SU-DHL-6 (cell line): ENCODE data around the gene TXNDC2.

Experiments used
- H2AFZ ChIP-seq: fragments of 200-600 bp; sonication (generic); 2 replicates; pipeline ENCODE4 v1.6.1; 2014; ENCODE audit warnings: low read depth, mild to moderate bottlenecking, moderate library complexity, mixed read lengths, antibody characterized with exemption, low read length; ENCODE audit not compliant: severe bottlenecking
- H3F3A ChIP-seq: fragments of 200-600 bp; shearing (Covaris generic); 2 replicates; pipeline ENCODE4 v1.6.0; 2016; ENCODE audit warnings: antibody characterized with exemption, mild to moderate bottlenecking; ENCODE audit not compliant: insufficient read depth
- H3K27ac ChIP-seq: fragments of 200-600 bp; sonication (generic); 2 replicates; pipeline ENCODE4 v1.5.1; 2016; ENCODE audit warnings: low read depth, mild to moderate bottlenecking, low read length, moderate library complexity, mixed read lengths
- H3K27me3 ChIP-seq: fragments of 200-600 bp; sonication (generic), shearing (Covaris generic); 2 replicates; pipeline ENCODE4 v1.6.0; 2014; ENCODE audit warnings: mild to moderate bottlenecking, low read length
- H3K36me3 ChIP-seq: fragments of 200-600 bp; sonication (generic); 2 replicates; pipeline ENCODE4 v1.6.1; 2014; ENCODE audit warnings: mild to moderate bottlenecking, low read length, mixed read lengths
- H3K4me2 ChIP-seq: fragments of 300-600, 200-600 bp; shearing (Covaris generic), sonication (generic); 2 replicates; pipeline ENCODE4 v1.6.0; 2014; ENCODE audit warnings: low read length, low read depth, mild to moderate bottlenecking; ENCODE audit not compliant: poor library complexity, severe bottlenecking
- H3K4me3 ChIP-seq: fragments of 200-600 bp; sonication (generic); 2 replicates; pipeline ENCODE4 v1.5.1; 2014; ENCODE audit warnings: antibody characterized with exemption, low read length, mild to moderate bottlenecking, mixed read lengths; ENCODE audit not compliant: insufficient read depth, poor library complexity, severe bottlenecking
- H3K79me2 ChIP-seq: fragments of 200-600 bp; sonication (generic); 2 replicates; pipeline ENCODE4 v1.6.1; 2014; ENCODE audit warnings: mild to moderate bottlenecking, low read length, moderate library complexity; ENCODE audit not compliant: insufficient read depth
- H3K9ac ChIP-seq: fragments of 200-600 bp; sonication (generic); 2 replicates; pipeline ENCODE4 v1.7.0; 2014; ENCODE audit warnings: mild to moderate bottlenecking, low read length
- H3K9me2 ChIP-seq: fragments of 200-600 bp; sonication (generic); replicated peaks from 2 replicates; pipeline ENCODE4 v1.6.1; 2014; ENCODE audit warnings: low read length; ENCODE audit not compliant: insufficient read depth
- H3K9me3 ChIP-seq: fragments of 200-600 bp; sonication (generic); 2 replicates; pipeline ENCODE4 v1.6.1; 2014; ENCODE audit warnings: low read length, mixed read lengths; ENCODE audit not compliant: insufficient read depth
- H4K20me1 ChIP-seq: fragments of 200-600 bp; sonication (generic); 2 replicates; pipeline ENCODE4 v1.6.1; 2014; ENCODE audit warnings: low read depth, mild to moderate bottlenecking, antibody characterized with exemption, low read length, moderate library complexity, mixed read lengths
- EZH2phosphoT487 ChIP-seq: fragments of 200-600 bp; sonication (generic), shearing (Covaris generic); conservative IDR thresholded peaks from 2 replicates; pipeline ENCODE4 v1.6.1; 2018; ENCODE audit warnings: mild to moderate bottlenecking, antibody characterized with exemption, low read length, moderate library complexity, mixed read lengths
- TF ChIP-seq, protein P1 (sequence below): fragments of 200-600 bp; sonication (generic); IDR thresholded peaks from one replicate; pipeline ENCODE4 v1.5.1; 2017; ENCODE audit warnings: antibody characterized with exemption, mild to moderate bottlenecking, low read length, moderate library complexity; ENCODE audit not compliant: insufficient read depth, poor library complexity, severe bottlenecking

Gene TXNDC2

DNA sequence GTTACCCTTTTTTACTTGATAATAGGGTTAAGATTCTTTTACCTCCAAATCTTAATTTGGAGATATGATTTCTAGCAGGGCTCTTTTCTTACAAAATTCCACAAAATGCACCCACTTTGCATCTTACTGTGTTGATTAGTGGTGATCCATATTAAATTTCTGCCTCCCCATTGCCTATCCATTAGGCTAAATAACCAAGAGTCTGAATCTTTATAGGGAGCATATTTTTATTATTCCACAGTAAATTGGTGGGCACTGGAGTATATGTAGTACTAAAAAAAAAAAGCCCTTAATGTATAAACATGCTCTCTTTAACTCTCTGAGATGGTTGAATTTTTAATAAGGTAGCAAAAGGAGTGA lies 8.1 kb upstream of the TXNDC2 start:
- H3K9ac ChIP-seq = no peak overlapping the region
- no peaks in the 10 kb centered on the region for H4K20me1 ChIP-seq
- H3K27ac ChIP-seq = no peak overlapping the region
- H3K9me3 ChIP-seq = no peaks in the 10 kb centered on the region
- H3K79me2 ChIP-seq = no peaks in the 10 kb centered on the region
- TF ChIP-seq EZH2phosphoT487 = no peak
- TF ChIP-seq, protein P1, sequence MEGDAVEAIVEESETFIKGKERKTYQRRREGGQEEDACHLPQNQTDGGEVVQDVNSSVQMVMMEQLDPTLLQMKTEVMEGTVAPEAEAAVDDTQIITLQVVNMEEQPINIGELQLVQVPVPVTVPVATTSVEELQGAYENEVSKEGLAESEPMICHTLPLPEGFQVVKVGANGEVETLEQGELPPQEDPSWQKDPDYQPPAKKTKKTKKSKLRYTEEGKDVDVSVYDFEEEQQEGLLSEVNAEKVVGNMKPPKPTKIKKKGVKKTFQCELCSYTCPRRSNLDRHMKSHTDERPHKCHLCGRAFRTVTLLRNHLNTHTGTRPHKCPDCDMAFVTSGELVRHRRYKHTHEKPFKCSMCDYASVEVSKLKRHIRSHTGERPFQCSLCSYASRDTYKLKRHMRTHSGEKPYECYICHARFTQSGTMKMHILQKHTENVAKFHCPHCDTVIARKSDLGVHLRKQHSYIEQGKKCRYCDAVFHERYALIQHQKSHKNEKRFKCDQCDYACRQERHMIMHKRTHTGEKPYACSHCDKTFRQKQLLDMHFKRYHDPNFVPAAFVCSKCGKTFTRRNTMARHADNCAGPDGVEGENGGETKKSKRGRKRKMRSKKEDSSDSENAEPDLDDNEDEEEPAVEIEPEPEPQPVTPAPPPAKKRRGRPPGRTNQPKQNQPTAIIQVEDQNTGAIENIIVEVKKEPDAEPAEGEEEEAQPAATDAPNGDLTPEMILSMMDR = no peak
- H3K9me2 ChIP-seq = no peaks in the 10 kb centered on the region
- H3K4me2 ChIP-seq = no peak overlapping the region
- H3F3A ChIP-seq = no peaks in the 10 kb centered on the region
- no peak overlapping the region for H3K4me3 ChIP-seq
- H2AFZ ChIP-seq = no peak overlapping the region
- H3K36me3 ChIP-seq = no peaks in the 10 kb centered on the region
- no peaks in the 10 kb centered on the region for H3K27me3 ChIP-seq

GRCh38 chr18:9878095-9878494 lies 7.7 kb upstream of the TXNDC2 start:
- no peak overlapping the region for H3K4me3 ChIP-seq
- H3F3A ChIP-seq = no peaks in the 10 kb centered on the region
- H2AFZ ChIP-seq = no peak overlapping the region
- no peaks in the 10 kb centered on the region for H3K36me3 ChIP-seq
- H4K20me1 ChIP-seq = no peaks in the 10 kb centered on the region
- no peaks in the 10 kb centered on the region for H3K9me3 ChIP-seq
- no peak overlapping the region for H3K27ac ChIP-seq
- H3K27me3 ChIP-seq = no peaks in the 10 kb centered on the region
- H3K79me2 ChIP-seq = no peaks in the 10 kb centered on the region
- no peak overlapping the region for H3K9ac ChIP-seq
- no peaks in the 10 kb centered on the region for H3K9me2 ChIP-seq
- no peak overlapping the region for H3K4me2 ChIP-seq
- TF ChIP-seq EZH2phosphoT487 = no peak
- TF ChIP-seq, protein P1 = no peak

DNA sequence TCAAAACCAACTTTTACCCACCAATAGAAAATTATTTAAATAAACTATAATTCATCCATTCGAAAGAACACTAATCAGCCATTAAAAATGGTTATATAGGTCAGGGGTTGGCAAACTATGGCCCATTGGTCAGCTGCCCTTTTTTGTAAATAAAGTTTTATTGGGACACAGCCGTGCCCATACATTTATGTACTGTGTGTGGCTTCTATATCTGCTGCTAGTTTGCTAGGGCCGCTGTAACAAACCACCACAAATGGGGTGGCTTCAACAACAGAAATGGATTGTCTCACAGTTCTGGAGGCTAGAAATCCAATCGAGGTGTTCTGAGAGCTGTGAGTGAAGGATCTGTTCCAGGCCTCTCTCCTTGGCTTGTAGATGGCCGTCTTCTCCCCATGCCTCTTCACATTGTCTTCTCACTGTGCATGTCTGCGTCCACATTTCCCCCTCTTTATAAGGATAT lies 7.0 kb upstream of the TXNDC2 start:
- no peak overlapping the region for H3K4me2 ChIP-seq
- TF ChIP-seq, protein P1 = no peak
- TF ChIP-seq EZH2phosphoT487 = no peak
- no peaks in the 10 kb centered on the region for H3K79me2 ChIP-seq
- H3K27ac ChIP-seq = no peak overlapping the region
- H3K27me3 ChIP-seq = no peaks in the 10 kb centered on the region
- H4K20me1 ChIP-seq = no peaks in the 10 kb centered on the region
- no peak overlapping the region for H3K9ac ChIP-seq
- H3K4me3 ChIP-seq = no peak overlapping the region
- no peaks in the 10 kb centered on the region for H3K9me3 ChIP-seq
- H3F3A ChIP-seq = no peaks in the 10 kb centered on the region
- H2AFZ ChIP-seq = no peak overlapping the region
- H3K9me2 ChIP-seq = no peaks in the 10 kb centered on the region
- no peaks in the 10 kb centered on the region for H3K36me3 ChIP-seq

GRCh38 chr18:9884090-9884489 lies 1.7 kb upstream of the TXNDC2 start:
- Histone ChIP-seq H3K9me2 (no peaks in the 10 kb centered on the region), H3K27ac (no peak overlapping the region), H3K27me3 (no peaks in the 10 kb centered on the region), H4K20me1 (no peaks in the 10 kb centered on the region), H3F3A (no peaks in the 10 kb centered on the region), H3K9ac (no peak overlapping the region), H2AFZ (no peak overlapping the region), H3K9me3 (no peaks in the 10 kb centered on the region), H3K36me3 (no peaks in the 10 kb centered on the region), H3K79me2 (no peaks in the 10 kb centered on the region), H3K4me2 (no peak overlapping the region), H3K4me3 (no peak overlapping the region)
- TF ChIP-seq, protein P1 = no peak
- no peak for TF ChIP-seq EZH2phosphoT487
